ENCODE measurements around the gene RAB10. TPM values are rescaled to one million over a fixed set of nuclear protein-coding genes. Genes with fewer than 3 reads are reported as not detected.
"Not testable (repeated sequence)": the region's sequence is repeated elsewhere in the genome, so short reads cannot be mapped to it uniquely, and the experiment has no call there.

The RAB10 gene
- polyA plus RNA-seq, 1 donor from 2014 or later = 169 TPM

DNA sequence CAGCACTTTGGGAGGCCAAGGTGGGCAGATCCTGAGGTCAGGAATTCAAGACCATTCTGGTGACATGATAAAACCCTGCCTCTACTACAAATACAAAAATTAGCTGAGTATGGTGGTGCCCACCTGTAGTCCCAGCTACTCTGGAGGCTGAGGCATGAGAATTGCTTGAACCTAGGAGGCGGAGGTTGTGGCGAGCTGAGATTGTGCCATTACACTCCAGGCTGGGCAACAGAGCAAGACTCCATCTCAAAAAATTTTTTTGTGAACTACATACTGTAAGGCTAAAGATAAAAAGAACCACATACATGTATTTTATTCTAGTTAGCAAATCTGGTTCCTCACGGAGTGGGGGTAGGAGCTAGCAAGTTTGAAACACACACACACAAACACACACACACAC is 45.1 kb downstream of the RAB10 start:
- peaks cover 1% of the 10 kb centered on the region for H3K9me3 ChIP-seq (ENCODE audit: low read length)
- TF ChIP-seq TAF1 (IDR thresholded peaks at IDR 0.05; ENCODE audit: low read depth) (no peak), RAD21 (conservative IDR thresholded peaks at IDR 0.05) (no peak)
- TF ChIP-seq, protein P1, sequence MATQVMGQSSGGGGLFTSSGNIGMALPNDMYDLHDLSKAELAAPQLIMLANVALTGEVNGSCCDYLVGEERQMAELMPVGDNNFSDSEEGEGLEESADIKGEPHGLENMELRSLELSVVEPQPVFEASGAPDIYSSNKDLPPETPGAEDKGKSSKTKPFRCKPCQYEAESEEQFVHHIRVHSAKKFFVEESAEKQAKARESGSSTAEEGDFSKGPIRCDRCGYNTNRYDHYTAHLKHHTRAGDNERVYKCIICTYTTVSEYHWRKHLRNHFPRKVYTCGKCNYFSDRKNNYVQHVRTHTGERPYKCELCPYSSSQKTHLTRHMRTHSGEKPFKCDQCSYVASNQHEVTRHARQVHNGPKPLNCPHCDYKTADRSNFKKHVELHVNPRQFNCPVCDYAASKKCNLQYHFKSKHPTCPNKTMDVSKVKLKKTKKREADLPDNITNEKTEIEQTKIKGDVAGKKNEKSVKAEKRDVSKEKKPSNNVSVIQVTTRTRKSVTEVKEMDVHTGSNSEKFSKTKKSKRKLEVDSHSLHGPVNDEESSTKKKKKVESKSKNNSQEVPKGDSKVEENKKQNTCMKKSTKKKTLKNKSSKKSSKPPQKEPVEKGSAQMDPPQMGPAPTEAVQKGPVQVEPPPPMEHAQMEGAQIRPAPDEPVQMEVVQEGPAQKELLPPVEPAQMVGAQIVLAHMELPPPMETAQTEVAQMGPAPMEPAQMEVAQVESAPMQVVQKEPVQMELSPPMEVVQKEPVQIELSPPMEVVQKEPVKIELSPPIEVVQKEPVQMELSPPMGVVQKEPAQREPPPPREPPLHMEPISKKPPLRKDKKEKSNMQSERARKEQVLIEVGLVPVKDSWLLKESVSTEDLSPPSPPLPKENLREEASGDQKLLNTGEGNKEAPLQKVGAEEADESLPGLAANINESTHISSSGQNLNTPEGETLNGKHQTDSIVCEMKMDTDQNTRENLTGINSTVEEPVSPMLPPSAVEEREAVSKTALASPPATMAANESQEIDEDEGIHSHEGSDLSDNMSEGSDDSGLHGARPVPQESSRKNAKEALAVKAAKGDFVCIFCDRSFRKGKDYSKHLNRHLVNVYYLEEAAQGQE (IDR thresholded peaks at IDR 0.05; ENCODE audit: borderline replicate concordance) = no peak

DNA sequence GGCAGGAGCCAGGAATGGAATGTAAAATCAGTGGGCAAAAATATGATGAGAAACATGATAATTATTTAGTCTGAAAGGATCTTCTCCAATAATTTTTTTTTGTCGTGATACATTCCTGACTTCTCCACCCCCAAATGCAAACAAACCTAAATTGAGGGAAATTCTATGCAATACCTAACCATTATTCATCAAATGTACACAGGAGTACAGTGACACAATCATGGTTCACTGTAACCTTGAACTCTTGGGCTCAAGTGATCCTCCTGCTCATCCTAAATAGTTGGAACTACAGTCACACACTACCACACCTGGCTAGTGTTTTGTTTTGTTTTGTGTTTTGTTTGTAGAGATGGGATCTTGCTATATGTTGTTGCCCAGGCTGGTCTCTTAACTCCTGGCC is 46.5 kb downstream of the RAB10 start:
- no peak overlapping the region for H3K4me2 ChIP-seq (ENCODE audit: low read length)
- H3K9ac ChIP-seq (ENCODE audit: low read length) = no peak overlapping the region
- no peak overlapping the region for H2AFZ ChIP-seq (ENCODE audit: low read depth, low read length)
- no peak overlapping the region for H3K27ac ChIP-seq (ENCODE audit: low read length)
- no peaks in the 10 kb centered on the region for H3K36me3 ChIP-seq (ENCODE audit: insufficient read depth, low read length)
- TF ChIP-seq MXI1 (conservative IDR thresholded peaks at IDR 0.05; ENCODE audit: poor library complexity, severe bottlenecking) = no peak
- TF ChIP-seq, protein P2, sequence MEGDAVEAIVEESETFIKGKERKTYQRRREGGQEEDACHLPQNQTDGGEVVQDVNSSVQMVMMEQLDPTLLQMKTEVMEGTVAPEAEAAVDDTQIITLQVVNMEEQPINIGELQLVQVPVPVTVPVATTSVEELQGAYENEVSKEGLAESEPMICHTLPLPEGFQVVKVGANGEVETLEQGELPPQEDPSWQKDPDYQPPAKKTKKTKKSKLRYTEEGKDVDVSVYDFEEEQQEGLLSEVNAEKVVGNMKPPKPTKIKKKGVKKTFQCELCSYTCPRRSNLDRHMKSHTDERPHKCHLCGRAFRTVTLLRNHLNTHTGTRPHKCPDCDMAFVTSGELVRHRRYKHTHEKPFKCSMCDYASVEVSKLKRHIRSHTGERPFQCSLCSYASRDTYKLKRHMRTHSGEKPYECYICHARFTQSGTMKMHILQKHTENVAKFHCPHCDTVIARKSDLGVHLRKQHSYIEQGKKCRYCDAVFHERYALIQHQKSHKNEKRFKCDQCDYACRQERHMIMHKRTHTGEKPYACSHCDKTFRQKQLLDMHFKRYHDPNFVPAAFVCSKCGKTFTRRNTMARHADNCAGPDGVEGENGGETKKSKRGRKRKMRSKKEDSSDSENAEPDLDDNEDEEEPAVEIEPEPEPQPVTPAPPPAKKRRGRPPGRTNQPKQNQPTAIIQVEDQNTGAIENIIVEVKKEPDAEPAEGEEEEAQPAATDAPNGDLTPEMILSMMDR (IDR thresholded peaks at IDR 0.05; ENCODE audit: poor library complexity, severe bottlenecking) = no peak
- TF ChIP-seq, protein P1 (IDR thresholded peaks at IDR 0.05; ENCODE audit: borderline replicate concordance) = no peak
- TF ChIP-seq RAD21 (conservative IDR thresholded peaks at IDR 0.05) = no peak
- TF ChIP-seq EP300 (conservative IDR thresholded peaks at IDR 0.05; ENCODE audit: poor library complexity, severe bottlenecking) = no peak
- TF ChIP-seq POLR2AphosphoS5 (IDR thresholded peaks at IDR 0.05) = no peak
- TF ChIP-seq SMC3 (conservative IDR thresholded peaks at IDR 0.05; ENCODE audit: poor library complexity) = no peak
- no peak overlapping the region for H3K4me3 ChIP-seq (ENCODE audit: low read length)
- H3K27me3 ChIP-seq (ENCODE audit: insufficient read depth, low read depth, low read length) = no peaks in the 10 kb centered on the region
- no peaks in the 10 kb centered on the region for H4K20me1 ChIP-seq (ENCODE audit: insufficient read depth)
- no peaks in the 10 kb centered on the region for H3K9me2 ChIP-seq (ENCODE audit: insufficient read depth, low read length)
- peaks cover 5% of the 10 kb centered on the region for H3K9me3 ChIP-seq (ENCODE audit: low read length)
- peaks cover 58% of the 10 kb centered on the region for H3K79me2 ChIP-seq (replicated peaks; ENCODE audit: insufficient read depth, low read length)
- no peaks in the 10 kb centered on the region for H3F3A ChIP-seq (ENCODE audit: insufficient read depth, low read length, poor library complexity, severe bottlenecking)

More for the DNA sequence above, 45.1 kb downstream of the RAB10 start:
- Histone ChIP-seq H3K79me2 (replicated peaks; ENCODE audit: insufficient read depth, low read length) (peaks cover 51% of the 10 kb centered on the region), H3K27me3 (ENCODE audit: insufficient read depth, low read depth, low read length) (no peaks in the 10 kb centered on the region), H3K9ac (ENCODE audit: low read length) (no peak overlapping the region), H4K20me1 (ENCODE audit: insufficient read depth) (no peaks in the 10 kb centered on the region), H3K4me2 (ENCODE audit: low read length) (no peak overlapping the region), H3K9me2 (ENCODE audit: insufficient read depth, low read length) (no peaks in the 10 kb centered on the region), H3F3A (ENCODE audit: insufficient read depth, low read length, poor library complexity, severe bottlenecking) (no peaks in the 10 kb centered on the region), H3K27ac (ENCODE audit: low read length) (no peak overlapping the region), H3K4me3 (ENCODE audit: low read length) (no peak overlapping the region), H3K36me3 (ENCODE audit: insufficient read depth, low read length) (no peaks in the 10 kb centered on the region), H2AFZ (ENCODE audit: low read depth, low read length) (no peak overlapping the region)

DNA sequence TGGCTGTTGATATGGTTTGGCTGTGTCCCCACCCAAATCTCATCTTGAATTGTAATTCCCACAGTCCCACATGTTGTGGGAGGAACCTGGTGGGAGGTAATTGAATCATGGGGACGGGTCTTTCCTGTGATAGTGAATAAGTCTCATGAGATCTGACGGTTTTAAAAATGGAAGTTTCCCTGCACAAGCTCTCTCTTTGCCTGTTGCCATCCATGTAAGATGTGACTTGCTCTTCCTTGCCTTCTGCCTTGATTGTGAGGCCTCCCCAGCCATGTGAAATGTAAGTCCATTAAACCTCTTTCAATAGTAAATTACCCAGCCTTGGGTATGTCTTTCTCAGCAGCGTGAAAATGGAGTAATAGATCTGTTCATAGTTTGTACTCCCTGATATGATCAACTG is 47.0 kb downstream of the RAB10 start:
- H3K79me2 ChIP-seq (replicated peaks; ENCODE audit: insufficient read depth, low read length) = peaks cover 56% of the 10 kb centered on the region
- H3K9me3 ChIP-seq (ENCODE audit: low read length); H3K36me3 ChIP-seq (ENCODE audit: insufficient read depth, low read length); H4K20me1 ChIP-seq (ENCODE audit: insufficient read depth); H3K4me3 ChIP-seq (ENCODE audit: low read length); H2AFZ ChIP-seq (ENCODE audit: low read depth, low read length); H3K27ac ChIP-seq (ENCODE audit: low read length); H3K4me2 ChIP-seq (ENCODE audit: low read length); H3K9me2 ChIP-seq (ENCODE audit: insufficient read depth, low read length); H3F3A ChIP-seq (ENCODE audit: insufficient read depth, low read length, poor library complexity, severe bottlenecking); H3K9ac ChIP-seq (ENCODE audit: low read length); H3K27me3 ChIP-seq (ENCODE audit: insufficient read depth, low read depth, low read length): not testable (repeated sequence)
